Measurements from ENCODE around the gene AP3D1. TPM values are rescaled to one million over a fixed set of nuclear protein-coding genes. Genes with fewer than 3 reads are reported as not detected.

Gene AP3D1
- total and polyA plus RNA-seq, 9 of the 15 experiments (the other 6 are each of a cell fraction or from before 2014, with no cell fraction given), result 1.2 to 86.1 (median 35.9) TPM

GRCh38 chr19:2055931-2056836, 95.2 kb downstream of the AP3D1 start (continued):
- peak in 1 of 2 experiments; percentile 63; a peak in 2 of 4 replicates for TF ChIP-seq ZNF639 (CRISPR knock-in tag; conservative IDR thresholded peaks at IDR 0.05 in 1 of 2, IDR thresholded peaks at IDR 0.05 in 1 of 2)
- TF ChIP-seq, protein P1, sequence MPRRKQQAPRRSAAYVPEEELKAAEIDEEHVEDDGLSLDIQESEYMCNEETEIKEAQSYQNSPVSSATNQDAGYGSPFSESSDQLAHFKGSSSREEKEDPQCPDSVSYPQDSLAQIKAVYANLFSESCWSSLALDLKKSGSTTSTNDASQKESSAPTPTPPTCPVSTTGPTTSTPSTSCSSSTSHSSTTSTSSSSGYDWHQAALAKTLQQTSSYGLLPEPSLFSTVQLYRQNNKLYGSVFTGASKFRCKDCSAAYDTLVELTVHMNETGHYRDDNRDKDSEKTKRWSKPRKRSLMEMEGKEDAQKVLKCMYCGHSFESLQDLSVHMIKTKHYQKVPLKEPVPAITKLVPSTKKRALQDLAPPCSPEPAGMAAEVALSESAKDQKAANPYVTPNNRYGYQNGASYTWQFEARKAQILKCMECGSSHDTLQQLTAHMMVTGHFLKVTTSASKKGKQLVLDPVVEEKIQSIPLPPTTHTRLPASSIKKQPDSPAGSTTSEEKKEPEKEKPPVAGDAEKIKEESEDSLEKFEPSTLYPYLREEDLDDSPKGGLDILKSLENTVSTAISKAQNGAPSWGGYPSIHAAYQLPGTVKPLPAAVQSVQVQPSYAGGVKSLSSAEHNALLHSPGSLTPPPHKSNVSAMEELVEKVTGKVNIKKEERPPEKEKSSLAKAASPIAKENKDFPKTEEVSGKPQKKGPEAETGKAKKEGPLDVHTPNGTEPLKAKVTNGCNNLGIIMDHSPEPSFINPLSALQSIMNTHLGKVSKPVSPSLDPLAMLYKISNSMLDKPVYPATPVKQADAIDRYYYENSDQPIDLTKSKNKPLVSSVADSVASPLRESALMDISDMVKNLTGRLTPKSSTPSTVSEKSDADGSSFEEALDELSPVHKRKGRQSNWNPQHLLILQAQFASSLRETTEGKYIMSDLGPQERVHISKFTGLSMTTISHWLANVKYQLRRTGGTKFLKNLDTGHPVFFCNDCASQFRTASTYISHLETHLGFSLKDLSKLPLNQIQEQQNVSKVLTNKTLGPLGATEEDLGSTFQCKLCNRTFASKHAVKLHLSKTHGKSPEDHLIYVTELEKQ (CRISPR knock-in tag; IDR thresholded peaks at IDR 0.05), result no peak
- TF ChIP-seq ZNF263 (CRISPR knock-in tag; IDR thresholded peaks at IDR 0.05; ENCODE audit: borderline replicate concordance), result peak; percentile 100
- no peak for TF ChIP-seq BRD9 (IDR thresholded peaks at IDR 0.05; ENCODE audit: low read depth, partially characterized antibody)
- no peak for TF ChIP-seq IRF1 (CRISPR knock-in tag; IDR thresholded peaks at IDR 0.05; ENCODE audit: borderline replicate concordance)
- no peak for TF ChIP-seq C11orf30 (IDR thresholded peaks at IDR 0.05; ENCODE audit: low read depth)
- TF ChIP-seq ATF1 (CRISPR knock-in tag; IDR thresholded peaks at IDR 0.05), result no peak
- 0 out of 2 replicates have a peak, but pooled peaks have one; percentile 20 for TF ChIP-seq ATF1 (tag; IDR thresholded peaks at IDR 0.05)
- no peak for TF ChIP-seq CEBPG (CRISPR knock-in tag; IDR thresholded peaks at IDR 0.05)
- TF ChIP-seq CEBPG (tag; conservative IDR thresholded peaks at IDR 0.05 in 1 of 2, IDR thresholded peaks at IDR 0.05 in 1 of 2), result no peak
- TF ChIP-seq, protein P2, sequence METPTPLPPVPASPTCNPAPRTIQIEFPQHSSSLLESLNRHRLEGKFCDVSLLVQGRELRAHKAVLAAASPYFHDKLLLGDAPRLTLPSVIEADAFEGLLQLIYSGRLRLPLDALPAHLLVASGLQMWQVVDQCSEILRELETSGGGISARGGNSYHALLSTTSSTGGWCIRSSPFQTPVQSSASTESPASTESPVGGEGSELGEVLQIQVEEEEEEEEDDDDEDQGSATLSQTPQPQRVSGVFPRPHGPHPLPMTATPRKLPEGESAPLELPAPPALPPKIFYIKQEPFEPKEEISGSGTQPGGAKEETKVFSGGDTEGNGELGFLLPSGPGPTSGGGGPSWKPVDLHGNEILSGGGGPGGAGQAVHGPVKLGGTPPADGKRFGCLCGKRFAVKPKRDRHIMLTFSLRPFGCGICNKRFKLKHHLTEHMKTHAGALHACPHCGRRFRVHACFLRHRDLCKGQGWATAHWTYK (CRISPR knock-in tag; IDR thresholded peaks at IDR 0.05), result peak; percentile 12; the same call in 1 of the 2 replicates
- no peak for TF ChIP-seq BMI1 (IDR thresholded peaks at IDR 0.05; ENCODE audit: low read length)
- TF ChIP-seq, protein P3, sequence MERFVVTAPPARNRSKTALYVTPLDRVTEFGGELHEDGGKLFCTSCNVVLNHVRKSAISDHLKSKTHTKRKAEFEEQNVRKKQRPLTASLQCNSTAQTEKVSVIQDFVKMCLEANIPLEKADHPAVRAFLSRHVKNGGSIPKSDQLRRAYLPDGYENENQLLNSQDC (CRISPR knock-in tag; IDR thresholded peaks at IDR 0.05), result no peak
- TF ChIP-seq ZMIZ1 (IDR thresholded peaks at IDR 0.05; ENCODE audit: low read depth in 2 of 2, low read length in 2 of 2), result peak in 1 of 2 experiments; percentile 26; a peak in 1 of 4 replicates
